C4-2B (cell line): ENCODE measurements around the gene CTDP1.

Experiments
- H3K27ac ChIP-seq: fragments of 450-650 bp; 2 replicates; pipeline ENCODE4 v1.5.1; 2017
- CTCF ChIP-seq: fragments of 450-650 bp; conservative IDR thresholded peaks from 2 replicates; pipeline ENCODE4 v1.5.1; 2017; ENCODE audit warnings: mild to moderate bottlenecking
- ZFX ChIP-seq: fragments of 450-650 bp; IDR thresholded peaks from 2 replicates; pipeline ENCODE4 v1.6.1; 2017

The CTDP1 gene

GRCh38 chr18:79684283-79684631, 4.7 kb downstream of the CTDP1 start:
- TF ChIP-seq CTCF: no peak
- TF ChIP-seq ZFX: no peak
- no peak overlapping the region for H3K27ac ChIP-seq

- no peak overlapping the region for H3K27ac ChIP-seq
- TF ChIP-seq CTCF: no peak
- TF ChIP-seq ZFX: no peak
Observed at GRCh38 chr18:79684787-79685186, 5.2 kb downstream of the CTDP1 start.

DNA sequence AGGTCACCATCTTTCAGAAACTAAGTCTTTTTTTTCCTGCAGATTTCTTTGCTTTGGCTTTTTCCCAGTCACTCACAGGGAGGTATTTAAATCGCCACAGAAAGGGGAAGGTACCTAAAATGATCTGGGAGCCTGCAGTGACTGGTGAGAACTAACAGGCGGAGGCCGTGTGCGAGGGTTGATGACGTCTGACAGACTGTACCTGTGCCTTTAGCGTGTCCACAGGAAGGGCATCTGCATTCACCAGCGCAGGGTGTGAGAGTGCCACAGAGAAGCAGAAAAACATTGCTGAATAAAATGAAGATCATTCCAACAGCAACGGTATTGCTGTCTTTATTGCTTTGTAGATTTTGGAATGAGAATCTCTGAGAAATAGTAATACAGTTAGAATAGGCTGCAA, 5.7 kb downstream of the CTDP1 start:
- TF ChIP-seq ZFX (no peak), CTCF (no peak)
- no peak overlapping the region for H3K27ac ChIP-seq

DNA sequence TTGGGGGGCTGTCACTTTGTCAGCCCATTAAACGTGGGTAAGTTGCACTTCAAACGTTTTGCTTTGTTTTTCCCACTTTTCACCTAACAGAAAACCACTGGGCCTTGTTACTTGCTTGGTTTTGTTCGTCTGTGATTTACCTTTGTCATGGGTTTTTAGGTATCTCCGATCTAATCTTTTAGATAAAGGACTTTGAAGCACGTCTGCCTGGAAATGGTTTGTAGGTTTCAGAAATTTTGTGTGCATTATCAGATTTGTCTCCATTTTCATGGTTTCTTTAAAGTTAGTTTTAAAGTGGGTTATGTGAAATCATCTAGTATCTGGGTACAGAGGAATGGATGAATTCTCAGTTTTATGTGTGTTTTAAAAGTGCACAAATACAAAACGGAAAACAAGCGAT, 6.4 kb downstream of the CTDP1 start:
- H3K27ac ChIP-seq: no peak overlapping the region
- TF ChIP-seq ZFX (no peak), CTCF (no peak)

GRCh38 chr18:79687806-79688205, 8.2 kb downstream of the CTDP1 start:
- TF ChIP-seq CTCF (no peak), ZFX (no peak)
- H3K27ac ChIP-seq: no peak overlapping the region

DNA sequence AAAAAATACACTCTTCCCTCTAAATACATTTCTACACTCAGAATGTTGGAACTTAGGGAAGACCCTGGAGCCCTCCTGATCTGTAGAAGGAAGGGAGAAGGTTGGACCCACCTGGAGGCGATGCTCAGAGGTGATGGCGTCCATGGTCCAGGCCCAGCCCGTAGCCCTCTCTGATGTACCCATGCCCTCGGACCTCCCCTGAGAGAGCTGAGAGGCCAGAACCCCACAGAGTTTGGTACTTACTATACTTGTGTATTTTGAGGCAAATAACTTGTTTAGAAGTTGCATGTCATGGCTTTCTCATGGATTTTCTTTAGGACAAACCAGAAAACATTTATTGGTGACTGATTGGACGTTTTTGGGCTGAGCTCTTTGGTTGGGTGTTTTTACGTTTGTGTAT, 10.5 kb downstream of the CTDP1 start:
- no peak overlapping the region for H3K27ac ChIP-seq
- TF ChIP-seq ZFX (no peak), CTCF (no peak)

GRCh38 chr18:79690586-79691482, 11.2 kb downstream of the CTDP1 start:
- TF ChIP-seq ZFX: no peak
- TF ChIP-seq CTCF: no peak
- H3K27ac ChIP-seq: no peak overlapping the region
